Esophagus squamous epithelium (tissue), 4 donors: ENCODE measurements around the gene ATAD3A.

Experiments used
- CTCF ChIP-seq, 6 experiments: fragments of 450-650 bp in 4 of 6; fragments of 200-600 bp in 2 of 6; sonication (generic) in 2 of 6; IDR thresholded peaks; one replicate each; pipeline ENCODE4 v1.5.1; 2016 to 2019; ENCODE audit warnings: antibody characterized with exemption in 6 of 6, mild to moderate bottlenecking in 4 of 6, moderate library complexity in 4 of 6
- POLR2A ChIP-seq, 4 donors: fragments of 450-650 bp; IDR thresholded peaks; one replicate each; pipeline ENCODE4 v1.6.1; 2017; ENCODE audit warnings: antibody characterized with exemption in 4 of 4, mild to moderate bottlenecking in 4 of 4, moderate library complexity in 3 of 4

DNA sequence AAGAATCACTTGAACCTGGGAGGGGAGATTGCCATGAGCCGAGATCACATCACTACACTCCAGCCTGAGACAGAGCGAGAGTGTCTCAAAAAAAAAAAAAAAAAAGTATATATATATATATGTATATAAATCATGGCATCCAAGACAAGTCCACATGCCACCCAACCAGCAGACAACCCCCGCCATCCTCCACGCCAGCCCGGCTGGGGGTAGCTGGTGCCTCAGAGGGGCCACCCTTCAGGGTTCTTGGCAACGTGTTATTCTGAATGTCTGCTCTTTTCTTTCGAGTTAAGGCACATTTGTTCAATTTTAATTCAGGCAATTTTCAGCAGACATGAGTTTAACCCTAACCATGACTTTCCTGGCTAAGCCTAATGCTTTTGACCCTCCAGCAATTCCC lies 38.1 kb downstream of the ATAD3A start:
- TF ChIP-seq POLR2A (IDR thresholded peaks at IDR 0.05): no peak
- no peak for TF ChIP-seq CTCF (IDR thresholded peaks at IDR 0.05)
